Parathyroid adenoma (tissue), 2 donors: ENCODE data around the gene CYTH2.

Experiments
- H2AFZ ChIP-seq: fragments of 300-600 bp; sonication (generic); one replicate; pipeline ENCODE4 v1.7.0; 2017; ENCODE audit warnings: antibody characterized with exemption, mild to moderate bottlenecking
- H3K27ac ChIP-seq: fragments of 300-600 bp; sonication (generic); one replicate; pipeline ENCODE4 v1.7.0; 2017
- H3K27me3 ChIP-seq: fragments of 300-600 bp; sonication (generic); one replicate; pipeline ENCODE4 v1.7.0; 2017; ENCODE audit warnings: low read length; ENCODE audit not compliant: control insufficient read depth, insufficient read depth
- H3K36me3 ChIP-seq: fragments of 300-600 bp; sonication (generic); one replicate; pipeline ENCODE4 v1.7.0; 2017; ENCODE audit warnings: low read length; ENCODE audit not compliant: control insufficient read depth, insufficient read depth
- H3K4me1 ChIP-seq: fragments of 300-600 bp; sonication (generic); one replicate; pipeline ENCODE4 v1.7.0; 2017; ENCODE audit warnings: control low read depth
- H3K4me2 ChIP-seq: fragments of 300-600 bp; sonication (generic); one replicate; pipeline ENCODE4 v1.7.0; 2017; ENCODE audit warnings: low read length
- H3K4me3 ChIP-seq: fragments of 300-600 bp; sonication (generic); one replicate; pipeline ENCODE4 v1.7.0; 2017; ENCODE audit warnings: low read depth, low read length
- H3K79me2 ChIP-seq: fragments of 300-600 bp; sonication (generic); one replicate; pipeline ENCODE4 v1.7.0; 2017; ENCODE audit warnings: control low read depth
- H3K9ac ChIP-seq: fragments of 300-600 bp; sonication (generic); one replicate; pipeline ENCODE4 v1.7.0; 2017; ENCODE audit warnings: mild to moderate bottlenecking
- H3K9me3 ChIP-seq: fragments of 300-600 bp; sonication (generic); one replicate; pipeline ENCODE4 v1.7.0; 2017; ENCODE audit warnings: low read length; ENCODE audit not compliant: control insufficient read depth
- CTCF ChIP-seq: fragments of 300-600 bp; sonication (generic); IDR thresholded peaks from one replicate; pipeline ENCODE4 v1.7.0; 2017; ENCODE audit warnings: antibody characterized with exemption, mild to moderate bottlenecking
- donor health status: primary hyperparathyroidism.

CYTH2 gene

GRCh38 chr19:48489608-48490216 lies 20.5 kb downstream of the CYTH2 start:
- Histone ChIP-seq H3K4me3 (no peak overlapping the region), H3K27ac (no peak overlapping the region), H2AFZ (no peak overlapping the region), H3K27me3 (no peaks in the 10 kb centered on the region), H3K36me3 (no peaks in the 10 kb centered on the region), H3K9me3 (no peaks in the 10 kb centered on the region), H3K79me2 (no peaks in the 10 kb centered on the region), H3K4me2 (no peak overlapping the region), H3K4me1 (peaks cover 9% of the 10 kb centered on the region), H3K9ac (no peak overlapping the region)
- TF ChIP-seq CTCF: peak; percentile 94

GRCh38 chr19:48490981-48491792 lies 22.0 kb downstream of the CYTH2 start:
- Histone ChIP-seq H3K4me2 (no peak overlapping the region), H3K9ac (no peak overlapping the region), H3K79me2 (no peaks in the 10 kb centered on the region), H3K9me3 (no peaks in the 10 kb centered on the region), H3K4me3 (no peak overlapping the region), H3K4me1 (peaks cover 9% of the 10 kb centered on the region), H2AFZ (no peak overlapping the region), H3K36me3 (no peaks in the 10 kb centered on the region), H3K27me3 (no peaks in the 10 kb centered on the region), H3K27ac (no peak overlapping the region)
- no peak for TF ChIP-seq CTCF

- Histone ChIP-seq H3K9ac (no peak overlapping the region), H3K9me3 (no peaks in the 10 kb centered on the region), H3K79me2 (no peaks in the 10 kb centered on the region)
Observed at GRCh38 chr19:48491793-48492123, 22.6 kb downstream of the CYTH2 start.

GRCh38 chr19:48492925-48493717 lies 24.0 kb downstream of the CYTH2 start:
- peak overlapping the region; percentile 70 for H3K4me3 ChIP-seq
- H3K79me2 ChIP-seq: no peaks in the 10 kb centered on the region
- no peaks in the 10 kb centered on the region for H3K27me3 ChIP-seq
- H3K9me3 ChIP-seq: no peaks in the 10 kb centered on the region
- H3K4me1 ChIP-seq: peaks cover 3% of the 10 kb centered on the region
- H3K4me2 ChIP-seq: peak overlapping the region; percentile 87
- no peaks in the 10 kb centered on the region for H3K36me3 ChIP-seq
- H3K27ac ChIP-seq: peak overlapping the region; percentile 51
- H3K9ac ChIP-seq: no peak overlapping the region
- H2AFZ ChIP-seq: peak overlapping the region; percentile 90
- TF ChIP-seq CTCF: no peak

More at GRCh38 chr19:48491793-48492123, 22.6 kb downstream of the CYTH2 start:
- no peaks in the 10 kb centered on the region for H3K36me3 ChIP-seq
- H2AFZ ChIP-seq: no peak overlapping the region
- H3K4me1 ChIP-seq: peaks cover 9% of the 10 kb centered on the region
- H3K4me3 ChIP-seq: no peak overlapping the region
- H3K27me3 ChIP-seq: no peaks in the 10 kb centered on the region
- no peak overlapping the region for H3K4me2 ChIP-seq
- H3K27ac ChIP-seq: no peak overlapping the region
- no peak for TF ChIP-seq CTCF
